ENCODE measurements around the gene CYFIP1. TPM values are rescaled to one million over a fixed set of nuclear protein-coding genes. Genes with fewer than 3 reads are reported as not detected.

The CYFIP1 gene
- total and polyA plus RNA-seq, 2 of the 13 experiments (the other 11 are each of a cell fraction or from before 2014, with no cell fraction given): 38.1 to 58.3 TPM

DNA sequence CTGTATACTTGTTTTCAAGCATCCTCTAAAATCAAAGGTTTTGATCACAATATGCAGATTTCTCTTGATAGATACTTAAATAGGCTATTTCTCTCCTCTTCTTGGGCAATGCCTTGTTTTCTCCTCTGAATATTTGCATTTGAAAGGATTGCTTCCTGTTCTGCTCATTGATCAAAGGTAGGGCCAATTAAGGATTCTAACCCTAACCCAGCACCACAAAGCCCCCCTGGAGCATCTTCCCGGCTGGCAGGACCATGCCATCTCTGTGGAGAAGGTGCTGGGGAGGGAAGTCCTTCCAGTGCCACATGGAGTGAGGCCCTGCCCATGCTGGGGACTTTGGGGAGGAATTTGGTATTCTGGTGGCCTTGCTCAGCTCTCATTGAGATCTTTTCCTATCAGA is 153.0 kb downstream of the CYFIP1 start:
- intact Hi-C loops (cut with micrococcal nuclease; ENCODE audit: unreplicated experiment): no loop called here
- H3K9ac ChIP-seq (ENCODE audit: insufficient read depth, low read depth, low read length): no peak overlapping the region
- no TSS peak for BruUV-seq (replicated peaks)
- TF ChIP-seq FOXM1 (CRISPR knock-in tag; IDR thresholded peaks at IDR 0.05): no peak
- TF ChIP-seq, protein P1, sequence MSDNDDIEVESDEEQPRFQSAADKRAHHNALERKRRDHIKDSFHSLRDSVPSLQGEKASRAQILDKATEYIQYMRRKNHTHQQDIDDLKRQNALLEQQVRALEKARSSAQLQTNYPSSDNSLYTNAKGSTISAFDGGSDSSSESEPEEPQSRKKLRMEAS (IDR thresholded peaks at IDR 0.05): no peak
- ChIA-PET CTCF (ENCODE audit: low intra/inter-chr PET ratio, low total read pairs) (no interaction called here), POLR2A (interaction anchor here (1.0 kb wide), 1 partner anchor 11 kb away, joined by 3 read pairs; the partner anchor contains the start of gene NIPA2)
- no peaks in the 10 kb centered on the region for H3K4me1 ChIP-seq (ENCODE audit: insufficient read depth, low read length)
- H3K4me3 ChIP-seq (replicated peaks in 1 of 3; ENCODE audit: insufficient read depth in 1 of 3, low read depth in 2 of 3, low read length in 3 of 3): no peak overlapping the region
- H4K20me1 ChIP-seq (ENCODE audit: insufficient read depth, low read length): no peaks in the 10 kb centered on the region
- no peak for FAIRE-seq
- H3K79me2 ChIP-seq (ENCODE audit: insufficient read depth, low read length): no peaks in the 10 kb centered on the region
- no peak for DNase-seq (ENCODE audit: low spot score)
- no peak for ATAC-seq
- H3K27ac ChIP-seq (ENCODE audit: extremely low read length, insufficient read depth, low read length): no peak overlapping the region
- no peaks in the 10 kb centered on the region for H3K9me3 ChIP-seq (ENCODE audit: low read length)
- H3K36me3 ChIP-seq (replicated peaks in 1 of 2; ENCODE audit: control insufficient read depth in 1 of 2, insufficient read depth in 2 of 2, low read length in 2 of 2): peaks cover 14 to 39% of the 10 kb centered on the region in 2 experiments; a peak in 4 of 5 replicates
- no peaks in the 10 kb centered on the region for H3K27me3 ChIP-seq (ENCODE audit: control insufficient read depth in 1 of 2, insufficient read depth in 2 of 2, low read length in 2 of 2)
- 90% methylated on average over 1 of the region's 1 CpG for WGBS (ENCODE audit: low lambda C conversion rate)
- no peak overlapping the region for H2AFZ ChIP-seq (ENCODE audit: low read length)
- no peak overlapping the region for H3K4me2 ChIP-seq (ENCODE audit: low read depth, low read length)
- in situ Hi-C loops (cut with HindIII; ENCODE audit: extremely low pct_ligation_motif_present, low pct_unique_long_range_greater_than_20kb): no loop called here

GRCh38 chr15:22823495-22824128 is 156.6 kb downstream of the CYFIP1 start:
- Histone ChIP-seq H3K27ac (ENCODE audit: extremely low read length, insufficient read depth, low read length) (no peak overlapping the region), H3K9ac (ENCODE audit: insufficient read depth, low read depth, low read length) (no peak overlapping the region), H3K4me3 (replicated peaks in 1 of 3; ENCODE audit: insufficient read depth in 1 of 3, low read depth in 2 of 3, low read length in 3 of 3) (no peak overlapping the region), H3K79me2 (ENCODE audit: insufficient read depth, low read length) (no peaks in the 10 kb centered on the region), H3K4me1 (ENCODE audit: insufficient read depth, low read length) (no peaks in the 10 kb centered on the region), H2AFZ (ENCODE audit: low read length) (no peak overlapping the region), H3K9me3 (ENCODE audit: low read length) (no peaks in the 10 kb centered on the region), H3K27me3 (ENCODE audit: control insufficient read depth in 1 of 2, insufficient read depth in 2 of 2, low read length in 2 of 2) (no peaks in the 10 kb centered on the region), H3K36me3 (replicated peaks in 1 of 2; ENCODE audit: control insufficient read depth in 1 of 2, insufficient read depth in 2 of 2, low read length in 2 of 2) (peaks cover 16 to 64% of the 10 kb centered on the region in 2 experiments; a peak in 4 of 5 replicates), H3K4me2 (ENCODE audit: low read depth, low read length) (no peak overlapping the region), H4K20me1 (ENCODE audit: insufficient read depth, low read length) (no peaks in the 10 kb centered on the region)
- BruUV-seq (replicated peaks): no TSS peak
- no peak for ATAC-seq
- ChIA-PET POLR2A (no interaction called here), CTCF (ENCODE audit: low intra/inter-chr PET ratio, low total read pairs) (no interaction called here)
- intact Hi-C loops (cut with micrococcal nuclease; ENCODE audit: unreplicated experiment): no loop called here
- no peak for FAIRE-seq
- WGBS (ENCODE audit: low lambda C conversion rate): 94% methylated on average over 11 of the region's 29 CpGs
- in situ Hi-C loops (cut with HindIII; ENCODE audit: extremely low pct_ligation_motif_present, low pct_unique_long_range_greater_than_20kb): no loop called here
- DNase-seq (ENCODE audit: low spot score): no peak
- no peak for TF ChIP-seq ZNF503 (CRISPR knock-in tag; IDR thresholded peaks at IDR 0.05)
- no peak for TF ChIP-seq ZNF549 (CRISPR knock-in tag; IDR thresholded peaks at IDR 0.05)
- TF ChIP-seq ZFAT (CRISPR knock-in tag; conservative IDR thresholded peaks at IDR 0.05): no peak
- TF ChIP-seq KDM1A (CRISPR knock-in tag; IDR thresholded peaks at IDR 0.05): no peak
- no peak for TF ChIP-seq HNRNPH1 (optimal IDR thresholded peaks at IDR 0.05; ENCODE audit: low read depth, low read length)
- TF ChIP-seq CBX1 (IDR thresholded peaks at IDR 0.05; ENCODE audit: low read depth): no peak
- no peak for TF ChIP-seq MBD4 (IDR thresholded peaks at IDR 0.05; ENCODE audit: borderline replicate concordance, low read length)
- no peak for TF ChIP-seq BORCS8-MEF2B (CRISPR knock-in tag; IDR thresholded peaks at IDR 0.05)
- TF ChIP-seq ATF7 (IDR thresholded peaks at IDR 0.05): no peak
- TF ChIP-seq ATF7 (CRISPR knock-in tag; IDR thresholded peaks at IDR 0.05): no peak
- TF ChIP-seq ARHGAP35 (CRISPR knock-in tag; IDR thresholded peaks at IDR 0.05; ENCODE audit: borderline replicate concordance): no peak
- no peak for TF ChIP-seq ELF1 (CRISPR knock-in tag; IDR thresholded peaks at IDR 0.05)
- no peak for TF ChIP-seq ZNF331 (CRISPR knock-in tag; IDR thresholded peaks at IDR 0.05)
- no peak for TF ChIP-seq ZNF790 (CRISPR knock-in tag; IDR thresholded peaks at IDR 0.05; ENCODE audit: borderline replicate concordance)
